Neural progenitor cell (in vitro differentiated cells): ENCODE data around the gene GALNT7.

Source experiments
- CTCF ChIP-seq: fragments of 200-600 bp; sonication (generic); IDR thresholded peaks from 2 replicates; pipeline ENCODE4 v1.5.1; 2017; ENCODE audit warnings: antibody characterized with exemption, mild to moderate bottlenecking
- EZH2 ChIP-seq: fragments of 200-600 bp; sonication (generic); IDR thresholded peaks from 2 replicates; pipeline ENCODE4 v1.6.1; 2017; ENCODE audit warnings: antibody characterized with exemption, mild to moderate bottlenecking, moderate library complexity
- EZH2phosphoT487 ChIP-seq: fragments of 200-600 bp; sonication (generic); IDR thresholded peaks from 2 replicates; pipeline ENCODE4 v1.6.1; 2017; ENCODE audit warnings: antibody characterized with exemption

DNA sequence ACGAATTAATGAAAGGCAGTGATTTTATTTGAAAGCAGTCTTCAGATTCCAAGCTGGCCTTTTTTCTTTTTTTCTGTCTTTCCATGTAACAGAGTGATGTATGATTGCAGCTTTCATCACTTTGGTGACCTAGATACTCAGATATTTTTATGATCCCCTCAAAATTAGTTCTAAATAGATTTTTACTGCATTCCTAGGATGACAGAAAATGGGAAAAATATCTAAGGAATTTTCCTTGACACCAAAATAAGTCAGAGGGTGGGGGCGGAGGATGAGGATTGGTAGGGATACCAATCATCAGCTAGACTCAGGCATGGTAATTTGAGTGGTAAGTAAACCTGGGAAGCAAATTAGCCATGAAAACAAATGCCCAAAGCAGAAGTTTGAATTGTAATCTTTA, 177.5 kb downstream of the GALNT7 start:
- TF ChIP-seq CTCF (no peak), EZH2 (no peak), EZH2phosphoT487 (no peak)
